Peyer's patch (tissue), 4 donors: ENCODE results near the gene SGK2. TPM values are rescaled to one million over a fixed set of nuclear protein-coding genes. Genes with fewer than 3 reads are reported as not detected.

Source experiments
- DNase-seq, 3 donors: peaks; one replicate each; pipeline ENCODE4 v3.0.0-alpha.2; 2017 to 2019
- H3K27ac ChIP-seq, 4 donors: fragments of 200-600 bp; sonication (generic); one replicate each; pipeline ENCODE4 v1.5.1; 2016 to 2019
- H3K27me3 ChIP-seq, 2 donors: fragments of 200-600 bp; sonication (generic); one replicate each; pipeline ENCODE4 v1.5.1; 2019
- H3K36me3 ChIP-seq, 3 donors: fragments of 200-600 bp; sonication (generic); one replicate each; pipeline ENCODE4 v1.5.1; 2016 to 2019
- H3K4me1 ChIP-seq, 4 donors: fragments of 200-600 bp; sonication (generic); one replicate each; pipeline ENCODE4 v1.5.1; 2016 to 2019
- H3K4me3 ChIP-seq, 4 donors: fragments of 200-600 bp; sonication (generic); 1 replicate in 3 of 4; 2 replicates in 1 of 4; pipeline ENCODE4 v1.5.1; 2016 to 2019; ENCODE audit warnings: mild to moderate bottlenecking in 1 of 4
- H3K9me3 ChIP-seq, 4 donors: fragments of 200-600 bp; sonication (generic); one replicate each; pipeline ENCODE4 v1.5.1; 2016 to 2019; ENCODE audit warnings: mild to moderate bottlenecking in 1 of 4
- CTCF ChIP-seq, 6 experiments: fragments of 450-650 bp in 4 of 6; fragments of 200-600 bp in 2 of 6; sonication (generic) in 1 of 6; IDR thresholded peaks; one replicate each; pipeline ENCODE4 v1.5.1; 2017 to 2019; ENCODE audit warnings: antibody characterized with exemption in 6 of 6, mild to moderate bottlenecking in 3 of 6, moderate library complexity in 1 of 6
- POLR2A ChIP-seq, 2 donors: fragments of 450-650 bp; IDR thresholded peaks; one replicate each; pipeline ENCODE4 v1.5.1; 2017; ENCODE audit warnings: antibody characterized with exemption in 2 of 2, mild to moderate bottlenecking in 2 of 2, moderate library complexity in 2 of 2
- total RNA-seq, 4 donors: library from RNA; depleted of rRNA; stranded (reverse); fragments of >200 nt; gene quantifications; one replicate each; pipeline ENCODE4 v1.1.0, GENCODE V29; 2016

SGK2 gene
- total RNA-seq, 4 donors from 2014 or later, result 64.4 to 160 (median 115) TPM

DNA sequence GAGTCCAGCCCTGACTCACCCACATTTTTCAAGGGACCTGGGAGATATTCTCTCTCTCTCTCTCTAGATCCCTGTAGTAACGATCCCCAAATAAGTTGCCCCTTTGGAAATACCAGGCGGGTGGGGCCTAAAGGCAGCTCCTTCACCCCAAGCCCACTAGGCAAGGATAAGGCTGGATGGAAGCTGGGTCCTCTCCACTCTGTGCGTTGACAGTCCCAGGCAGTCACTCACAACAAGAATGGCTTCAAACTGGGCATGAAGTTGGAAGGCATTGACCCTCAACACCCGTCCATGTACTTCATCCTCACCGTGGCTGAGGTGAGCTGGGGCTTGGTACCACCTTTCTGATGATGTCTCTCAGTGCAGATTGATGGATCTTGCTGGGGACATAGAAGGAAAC lies 29.8 kb upstream of the SGK2 start:
- H3K9me3 ChIP-seq, result no peaks in the 10 kb centered on the region
- H3K36me3 ChIP-seq, result no peaks in the 10 kb centered on the region
- no peak overlapping the region for H3K27ac ChIP-seq
- no peaks in the 10 kb centered on the region for H3K27me3 ChIP-seq
- no peak for TF ChIP-seq POLR2A (IDR thresholded peaks at IDR 0.05)
- TF ChIP-seq CTCF (IDR thresholded peaks at IDR 0.05), result no peak
- H3K4me1 ChIP-seq, result no peaks in the 10 kb centered on the region
- DNase-seq, result no peak
- H3K4me3 ChIP-seq, result no peak overlapping the region

- TF ChIP-seq POLR2A (IDR thresholded peaks at IDR 0.05) (no peak), CTCF (IDR thresholded peaks at IDR 0.05) (no peak)
Observed at GRCh38 chr20:43529457-43530153, 29.2 kb upstream of the SGK2 start.

DNA sequence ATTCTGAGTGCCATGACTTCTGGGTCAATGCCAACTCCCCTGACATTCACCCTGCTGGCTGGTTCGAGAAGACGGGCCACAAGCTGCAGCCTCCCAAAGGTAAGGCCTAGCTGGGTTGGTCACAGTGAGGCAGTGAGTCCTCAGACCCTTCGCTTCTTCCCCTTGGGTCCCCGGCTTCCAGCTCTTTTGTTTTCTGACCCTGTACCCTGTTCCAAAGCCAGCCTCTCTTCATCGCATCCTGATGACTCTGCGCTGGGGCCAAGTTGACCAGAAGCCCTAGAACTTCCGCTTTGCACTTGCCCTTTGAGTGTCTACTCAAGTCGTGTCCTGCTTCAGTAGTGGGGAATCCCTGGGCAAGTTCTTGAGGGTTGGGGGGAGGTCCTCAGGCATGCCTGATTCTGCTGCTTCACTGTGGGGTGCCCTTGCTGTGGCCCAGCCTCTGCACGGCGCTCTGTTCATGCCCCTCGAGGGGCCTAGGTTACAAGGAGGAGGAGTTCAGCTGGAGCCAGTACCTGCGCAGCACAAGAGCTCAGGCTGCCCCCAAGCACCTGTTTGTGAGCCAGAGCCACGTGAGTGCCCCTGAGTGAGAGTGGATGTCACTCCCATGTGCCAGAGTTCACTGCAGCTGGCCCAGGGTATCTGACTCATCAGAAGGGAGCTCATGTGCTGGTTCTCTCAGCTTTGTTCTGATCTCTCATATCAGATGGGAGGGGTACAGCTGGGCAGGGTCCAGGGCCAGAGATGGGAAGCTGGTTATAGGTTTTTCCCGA lies 28.3 kb upstream of the SGK2 start:
- H3K36me3 ChIP-seq, result no peaks in the 10 kb centered on the region
- H3K4me1 ChIP-seq, result no peaks in the 10 kb centered on the region
- peak overlapping the region in 3 of 4 donors; percentile 36 to 65 (median 64) for H3K27ac ChIP-seq
- no peak for TF ChIP-seq POLR2A (IDR thresholded peaks at IDR 0.05)
- TF ChIP-seq CTCF (IDR thresholded peaks at IDR 0.05), result no peak
- H3K4me3 ChIP-seq, result no peak overlapping the region
- H3K27me3 ChIP-seq, result no peaks in the 10 kb centered on the region
- peak in 2 of 3 donors; percentile 87 to 89 for DNase-seq
- H3K9me3 ChIP-seq, result no peaks in the 10 kb centered on the region

More at GRCh38 chr20:43529457-43530153, 29.2 kb upstream of the SGK2 start:
- Histone ChIP-seq H3K27me3 (no peaks in the 10 kb centered on the region), H3K4me3 (no peak overlapping the region), H3K9me3 (no peaks in the 10 kb centered on the region), H3K36me3 (no peaks in the 10 kb centered on the region), H3K4me1 (no peaks in the 10 kb centered on the region), H3K27ac (peak overlapping the region in 1 of 4 donors; percentile 64)
- no peak for DNase-seq

DNA sequence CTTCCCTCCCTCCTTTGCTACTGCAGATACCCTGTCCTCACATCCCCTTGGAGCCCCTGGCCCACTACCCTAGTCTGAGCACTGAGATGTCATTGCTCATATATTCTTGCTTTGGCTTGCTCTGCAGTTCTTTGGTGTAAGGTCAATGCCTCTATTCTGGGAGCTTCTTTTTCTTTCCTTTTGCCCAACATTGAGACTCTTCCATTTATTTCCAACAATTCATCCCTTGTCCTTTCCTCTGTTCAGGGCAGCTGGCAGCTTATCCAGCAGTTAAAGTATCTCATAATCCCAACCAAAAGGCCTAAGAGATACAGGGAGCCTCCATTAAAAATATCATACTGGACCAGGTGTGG lies 27.8 kb upstream of the SGK2 start:
- no peaks in the 10 kb centered on the region for H3K9me3 ChIP-seq
- H3K27me3 ChIP-seq, result no peaks in the 10 kb centered on the region
- TF ChIP-seq CTCF (IDR thresholded peaks at IDR 0.05) (no peak), POLR2A (IDR thresholded peaks at IDR 0.05) (no peak)
- peaks cover 0 to under 1% (median 0%) of the 10 kb centered on the region in 3 donors for H3K36me3 ChIP-seq
- H3K4me3 ChIP-seq, result no peak overlapping the region
- H3K4me1 ChIP-seq, result no peaks in the 10 kb centered on the region
- peak overlapping the region in 3 of 4 donors; percentile 4 to 65 (median 64) for H3K27ac ChIP-seq
- DNase-seq, result no peak

GRCh38 chr20:43532416-43533055 lies 26.3 kb upstream of the SGK2 start:
- H3K4me3 ChIP-seq, result no peak overlapping the region
- no peak overlapping the region for H3K27ac ChIP-seq
- TF ChIP-seq CTCF (IDR thresholded peaks at IDR 0.05) (no peak), POLR2A (IDR thresholded peaks at IDR 0.05) (no peak)
- no peaks in the 10 kb centered on the region for H3K4me1 ChIP-seq
- no peak for DNase-seq
- H3K27me3 ChIP-seq, result no peaks in the 10 kb centered on the region
- no peaks in the 10 kb centered on the region for H3K9me3 ChIP-seq
- H3K36me3 ChIP-seq, result peaks cover 0 to 8% (median 0%) of the 10 kb centered on the region in 3 donors
